GM18909 (cell line): Measurements from ENCODE around the gene INPP5A.

Experiments
- ATAC-seq: cut with Tn5 transposase; IDR thresholded peaks from one replicate; pipeline ENCODE4 v1.9.1; 2021; ENCODE audit warnings: mild to moderate bottlenecking; ENCODE audit not compliant: unreplicated experiment, poor library complexity

Gene INPP5A

DNA sequence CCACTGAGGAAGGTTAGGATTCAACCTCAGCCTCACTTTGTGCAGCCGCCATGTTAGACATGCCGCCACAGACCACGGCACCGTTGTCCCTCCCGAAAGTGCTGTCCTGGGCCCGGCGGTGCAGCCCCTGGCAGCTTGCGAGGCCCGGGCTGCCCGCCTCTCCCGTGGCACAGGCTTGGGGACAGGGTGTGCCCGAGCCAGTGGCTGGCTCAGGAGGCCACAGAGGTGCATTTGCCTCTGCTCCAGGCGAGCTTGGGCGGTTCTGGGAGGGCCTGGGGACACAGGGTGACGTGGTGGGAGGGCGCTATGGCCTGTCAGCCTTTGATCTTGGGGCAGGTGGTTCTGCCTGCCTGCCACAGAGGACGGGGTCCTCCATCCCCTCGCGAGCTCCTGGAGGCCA lies 207.3 kb downstream of the INPP5A start:
- ATAC-seq = no peak

DNA sequence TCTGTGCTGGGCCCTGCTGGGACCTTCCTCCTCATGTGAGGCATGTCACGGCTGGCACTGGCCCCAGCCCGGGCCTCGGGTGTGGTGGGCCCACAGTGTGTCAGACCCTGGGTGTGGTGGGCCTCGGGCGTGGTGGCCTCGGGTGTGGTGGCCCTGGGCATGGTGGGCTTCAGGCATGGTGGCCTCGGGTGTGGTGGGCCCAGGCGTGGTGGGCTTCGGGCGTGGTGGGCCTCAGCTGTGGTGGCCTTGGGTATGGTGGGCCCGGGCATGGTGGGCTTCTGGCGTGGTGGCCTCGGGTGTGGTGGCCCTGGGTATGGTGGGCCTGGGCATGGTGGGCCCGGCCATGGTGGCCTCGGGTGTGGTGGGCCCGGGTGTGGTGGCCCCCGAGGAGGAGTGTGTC lies 207.9 kb downstream of the INPP5A start:
- no peak for ATAC-seq

- ATAC-seq = no peak
Observed at GRCh38 chr10:132745971-132746370, 208.4 kb downstream of the INPP5A start.

GRCh38 chr10:132746386-132746785 lies 208.8 kb downstream of the INPP5A start:
- no peak for ATAC-seq

DNA sequence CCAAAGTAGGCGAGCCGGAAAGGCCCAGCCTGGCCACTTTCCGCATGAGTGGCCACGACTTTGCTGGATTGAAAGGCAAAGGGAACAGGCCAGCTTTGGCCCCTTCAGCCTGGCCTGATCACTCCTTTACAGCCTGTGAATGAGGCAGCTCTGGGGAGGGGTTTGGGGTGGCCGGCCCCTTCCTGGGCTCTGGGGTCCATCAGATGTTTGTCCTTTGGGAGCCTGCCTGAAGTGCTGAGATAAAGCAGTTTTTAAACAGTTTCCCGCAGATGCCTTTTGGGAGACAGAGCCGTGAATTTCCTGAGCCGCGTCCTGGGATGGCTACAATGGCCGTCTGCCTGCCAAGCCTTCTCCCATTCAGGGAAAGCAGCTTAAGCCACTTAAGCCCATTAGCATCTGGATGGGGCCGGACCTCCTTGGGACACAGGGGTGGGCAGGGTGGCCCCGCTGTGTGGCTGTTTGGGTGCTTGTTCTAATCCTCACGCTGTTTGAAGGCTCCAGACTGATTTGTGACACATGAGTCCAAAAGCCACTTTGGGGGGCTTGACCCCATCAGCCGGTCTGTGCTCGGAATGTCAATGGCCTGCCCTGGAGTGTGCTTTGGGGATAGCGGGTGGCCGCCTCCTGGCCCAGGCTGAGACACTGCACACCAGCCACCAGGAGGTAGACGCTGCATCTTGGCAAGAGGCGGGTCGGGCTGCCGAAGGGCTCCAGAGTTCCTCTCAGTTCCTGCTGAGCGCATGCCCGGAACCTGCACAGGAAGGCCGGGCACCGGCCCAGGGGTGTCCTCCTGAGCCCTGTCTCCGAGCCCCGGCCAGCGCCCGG lies 209.4 kb downstream of the INPP5A start:
- no peak for ATAC-seq

GRCh38 chr10:132748135-132748534 lies 210.5 kb downstream of the INPP5A start:
- ATAC-seq = no peak

DNA sequence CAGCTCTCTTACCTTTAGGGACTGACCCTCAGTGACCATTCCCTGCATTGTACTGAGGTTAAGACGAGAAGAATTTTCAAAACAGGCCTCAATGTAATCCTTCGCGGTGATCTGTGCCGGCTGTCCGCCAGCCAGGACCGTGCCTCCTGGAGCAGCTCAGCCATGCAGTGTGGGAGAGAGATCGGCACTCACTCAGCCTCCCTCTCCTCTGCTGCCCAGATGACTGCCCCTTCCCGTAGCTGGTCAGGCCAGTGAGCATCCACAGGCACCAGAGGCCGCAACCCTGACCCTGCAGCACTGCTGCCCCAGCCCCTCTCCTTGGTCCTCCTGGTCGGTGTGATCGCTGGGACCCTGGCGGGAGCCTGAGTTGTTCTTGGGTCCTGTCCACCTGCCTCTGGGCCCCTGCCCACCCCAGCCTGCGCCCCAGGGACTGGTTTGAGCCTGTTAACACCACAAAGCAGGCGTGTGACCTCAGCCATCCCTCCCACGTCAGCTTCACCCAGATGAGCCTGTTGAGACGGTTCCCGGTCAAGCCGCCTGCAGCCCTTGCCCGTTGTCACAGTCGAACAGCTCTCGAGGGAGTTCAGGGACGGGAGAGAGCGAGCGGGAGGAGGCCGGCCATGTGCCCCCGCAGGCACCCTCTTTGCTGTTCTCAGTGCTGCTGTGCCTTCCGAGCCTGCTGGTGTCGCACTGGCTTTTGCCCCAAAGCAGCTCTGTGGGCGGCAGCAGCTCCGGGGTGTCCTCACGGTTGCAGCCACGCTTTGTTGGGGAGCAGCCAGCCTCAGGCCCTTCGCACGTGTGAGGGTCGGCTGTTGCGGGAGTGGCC lies 211.2 kb downstream of the INPP5A start:
- ATAC-seq = no peak

DNA sequence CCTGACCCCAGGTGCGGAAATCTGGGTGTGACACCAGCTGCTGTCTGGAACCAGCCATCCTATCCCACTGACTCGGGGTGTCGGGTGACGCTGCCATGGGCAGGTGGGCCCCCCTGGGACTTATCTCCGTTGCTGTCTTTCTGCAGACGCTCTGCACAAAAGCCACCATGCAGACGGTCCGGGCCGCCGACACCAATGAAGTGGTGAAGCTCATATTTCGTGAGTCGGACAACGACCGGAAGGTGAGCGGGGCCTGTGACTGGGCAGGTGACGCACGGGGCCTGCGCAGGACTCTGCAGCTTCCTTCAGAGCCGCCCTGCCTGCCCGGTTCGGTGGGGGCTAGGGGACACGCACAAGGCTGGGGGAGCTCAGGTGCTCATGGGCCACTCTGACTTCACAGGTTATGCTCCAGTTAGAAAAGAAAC lies 211.8 kb downstream of the INPP5A start:
- ATAC-seq = no peak

- ATAC-seq = no peak
Observed at GRCh38 chr10:132750936-132751335, 213.3 kb downstream of the INPP5A start.

- ATAC-seq = no peak
Observed at GRCh38 chr10:132752378-132752777, 214.8 kb downstream of the INPP5A start.

DNA sequence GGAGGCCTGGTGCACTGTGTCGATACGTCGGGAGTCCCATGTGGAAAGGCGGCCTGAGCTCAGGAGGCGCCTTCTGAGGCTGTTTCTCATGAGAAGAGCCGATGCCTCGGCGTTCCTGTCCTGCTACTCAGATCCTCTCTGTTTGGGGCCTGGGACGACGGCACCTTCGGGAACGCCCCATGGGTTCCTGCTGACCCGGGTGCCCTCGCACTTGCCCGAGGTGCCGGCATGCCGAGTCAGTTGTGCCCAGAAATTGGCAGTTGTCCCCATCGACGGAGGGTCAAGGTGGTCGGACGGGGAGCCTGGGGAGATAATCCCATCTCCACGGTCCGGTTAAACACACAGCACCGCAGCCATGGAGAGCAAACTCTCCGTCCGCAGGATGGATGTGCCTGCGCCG lies 215.4 kb downstream of the INPP5A start:
- no peak for ATAC-seq

DNA sequence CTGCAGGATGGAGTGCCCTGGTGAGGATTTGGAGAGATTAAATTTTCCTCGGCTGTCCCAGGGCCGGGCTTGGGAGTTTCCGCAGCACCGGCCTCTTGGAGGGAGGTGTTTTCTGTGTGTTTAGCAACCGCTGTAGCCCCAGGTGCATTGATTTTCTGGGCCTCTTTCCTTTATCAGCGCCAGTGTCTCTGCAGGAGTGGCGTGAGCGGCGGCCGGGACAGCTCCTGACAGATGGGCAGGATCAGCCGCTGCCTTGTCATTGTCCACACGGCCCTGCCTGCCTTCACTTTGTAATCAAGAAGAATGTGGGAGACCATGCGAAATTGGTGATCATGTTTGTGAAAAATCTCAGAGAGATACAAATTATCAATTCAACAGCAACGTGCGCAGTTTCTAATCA lies 216.0 kb downstream of the INPP5A start:
- ATAC-seq = no peak

GRCh38 chr10:132754071-132754470 lies 216.5 kb downstream of the INPP5A start:
- ATAC-seq = no peak

- no peak for ATAC-seq
Observed at GRCh38 chr10:132755166-132755711, 217.7 kb downstream of the INPP5A start.

DNA sequence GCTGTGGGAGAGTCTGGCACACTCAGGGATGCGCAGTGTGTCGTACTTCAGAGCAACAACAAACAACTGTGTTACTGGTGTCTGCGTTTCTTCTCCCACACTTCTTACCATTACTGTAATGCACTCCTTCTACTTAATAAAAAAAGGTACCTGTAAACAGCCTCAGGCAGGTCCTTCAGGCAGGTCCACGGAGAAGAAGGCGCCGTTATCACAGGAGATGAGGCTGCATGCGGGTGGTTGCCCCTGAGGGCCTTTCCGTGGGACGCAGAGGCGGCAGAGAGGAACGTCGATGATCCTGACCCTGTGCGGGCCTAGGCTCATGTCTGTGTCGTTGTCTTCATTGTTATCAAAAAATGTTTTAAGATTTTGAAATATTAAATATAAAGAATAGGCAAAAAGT lies 219.0 kb downstream of the INPP5A start:
- no peak for ATAC-seq

- ATAC-seq = no peak
Observed at GRCh38 chr10:132757171-132757570, 219.6 kb downstream of the INPP5A start.

DNA sequence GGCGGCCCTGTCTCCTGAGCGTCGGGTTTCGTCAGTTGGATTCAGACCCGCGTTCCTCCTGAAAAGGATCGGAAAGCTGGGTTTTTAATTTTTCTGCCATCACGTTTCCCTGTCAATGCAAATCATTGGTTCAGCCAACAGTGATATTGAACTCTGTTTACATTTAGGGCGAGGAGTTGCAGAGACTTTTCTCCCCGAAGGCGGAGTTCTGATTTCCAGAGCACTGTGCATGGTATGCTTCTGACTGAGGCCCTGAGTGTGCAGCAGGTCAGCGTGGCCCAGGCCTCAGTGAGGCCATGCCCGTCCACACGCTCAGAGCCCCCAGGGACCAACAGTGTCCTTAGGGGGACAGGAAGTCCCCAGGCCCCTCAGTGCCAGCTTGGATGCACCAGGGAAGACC lies 221.3 kb downstream of the INPP5A start:
- no peak for ATAC-seq

DNA sequence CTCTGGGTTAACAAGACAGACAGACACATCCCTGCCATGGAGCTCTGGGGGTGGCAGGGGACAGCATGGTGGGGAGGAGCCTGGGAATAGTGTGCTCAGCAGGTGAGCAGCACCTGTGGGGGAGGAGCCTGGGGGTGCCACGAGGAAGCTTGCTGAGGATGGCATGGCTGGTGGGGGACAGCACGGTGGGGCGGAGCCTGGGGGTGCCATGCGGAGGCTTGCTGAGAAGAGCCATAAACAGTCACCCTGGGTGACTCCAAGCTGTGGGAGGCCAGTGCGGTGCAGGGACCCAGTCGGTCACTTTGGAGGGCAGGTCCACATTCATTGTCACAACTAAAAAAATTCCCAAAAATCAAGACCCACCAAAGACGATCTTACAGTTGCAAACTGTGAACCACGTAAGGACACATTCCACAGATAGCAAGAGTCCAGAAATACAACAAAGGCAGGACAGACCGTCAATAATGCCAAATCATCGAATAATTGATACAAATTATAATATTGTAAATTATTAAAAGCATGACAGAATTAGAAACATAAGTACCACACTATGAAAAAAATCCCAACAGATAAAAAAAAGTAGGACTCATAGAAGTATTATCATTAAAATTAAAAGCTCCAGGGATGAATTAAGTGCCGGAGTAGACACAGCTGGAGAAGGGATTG lies 223.9 kb downstream of the INPP5A start:
- ATAC-seq = no peak

DNA sequence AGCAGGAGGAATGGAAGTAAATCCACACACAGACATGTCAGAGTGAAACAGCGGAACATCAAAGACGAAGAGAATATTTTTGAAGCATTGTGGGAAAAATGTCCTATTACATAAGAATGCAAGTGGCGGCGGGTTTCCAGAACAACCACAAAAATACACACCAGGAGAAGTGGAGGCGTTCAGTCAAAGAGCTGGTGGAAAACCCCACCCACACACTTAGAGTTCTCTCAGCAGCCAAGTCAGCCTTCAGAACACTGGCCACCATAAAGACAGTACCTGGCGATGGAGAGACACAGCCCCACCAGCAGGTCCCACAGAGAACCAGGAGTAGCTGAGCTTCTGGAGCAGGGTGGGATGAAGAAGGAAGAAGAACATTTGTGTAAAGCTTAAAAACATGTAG lies 224.7 kb downstream of the INPP5A start:
- no peak for ATAC-seq

DNA sequence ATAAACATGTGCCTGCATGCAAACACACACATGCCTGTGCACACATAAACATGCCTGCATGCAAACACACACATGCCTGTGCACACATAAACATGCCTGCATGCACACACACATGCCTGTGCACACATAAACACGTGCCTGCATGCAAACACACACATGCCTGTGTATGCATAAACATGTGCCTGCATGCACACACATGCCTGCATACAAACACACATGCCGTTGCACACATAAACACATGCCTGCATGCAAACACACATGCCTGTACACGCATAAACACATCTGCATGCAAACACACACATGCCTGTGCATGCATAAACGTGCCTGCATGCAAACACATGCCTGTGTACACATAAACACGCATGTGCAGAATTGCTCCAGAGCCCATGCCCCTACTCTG lies 226.0 kb downstream of the INPP5A start:
- ATAC-seq = no peak

DNA sequence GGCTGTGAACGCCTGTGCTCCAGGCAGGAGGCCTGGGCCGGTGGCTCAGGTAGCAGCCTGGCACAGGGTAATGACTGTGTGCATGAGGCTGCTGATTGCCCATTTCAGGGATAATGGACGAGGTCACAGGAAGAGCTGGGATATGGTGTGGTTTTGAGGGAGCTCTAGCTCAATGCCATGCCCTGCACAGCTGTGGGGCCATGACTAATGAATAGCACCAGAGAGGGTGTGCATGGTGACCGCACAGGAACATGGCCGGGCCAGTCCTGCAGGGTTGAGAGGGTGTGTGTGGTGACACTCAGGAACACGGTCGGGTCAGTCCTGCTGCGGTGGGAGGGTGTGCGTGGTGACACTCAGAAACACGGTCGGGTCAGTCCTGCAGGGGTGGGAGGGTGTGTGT lies 226.5 kb downstream of the INPP5A start:
- no peak for ATAC-seq
